ENCODE measurements around the gene MAP4K5. TPM values are rescaled to one million over a fixed set of nuclear protein-coding genes. Genes with fewer than 3 reads are reported as not detected.

Gene MAP4K5
- polyA plus RNA-seq, 1 experiment: 8.8 TPM

DNA sequence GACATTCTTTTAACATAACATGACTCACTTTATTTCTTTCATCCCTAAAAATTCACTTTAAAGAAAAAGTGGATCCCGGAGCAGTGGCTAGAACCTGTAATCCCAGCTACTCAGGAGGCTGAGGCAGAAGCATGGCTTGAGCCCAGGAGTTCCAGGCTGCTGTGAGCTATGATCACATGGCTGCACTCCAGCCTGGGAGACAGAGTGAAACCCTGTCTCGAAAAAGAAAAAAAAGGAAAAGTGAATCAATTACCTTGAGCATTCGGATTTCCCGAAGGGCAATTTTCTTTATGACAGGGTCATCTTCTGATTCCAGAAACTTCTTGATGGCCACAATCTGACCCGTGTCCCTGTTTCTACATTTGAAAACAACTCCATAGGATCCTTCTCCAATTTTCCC lies 136.9 kb downstream of the MAP4K5 start:
- DNase-seq (ENCODE audit: low read depth): no peak
- CTCF ChIA-PET: interaction anchor here (0.7 kb wide), 1 partner anchor 32 kb away, joined by 3 read pairs; no protein-coding TSS in a partner anchor
- no peaks in the 10 kb centered on the region for H3K27me3 ChIP-seq (ENCODE audit: control insufficient read depth, insufficient read depth, low read length)
- H3K4me3 ChIP-seq (ENCODE audit: low read depth, low read length): no peak overlapping the region; the same call in 1 of the 2 replicates
- POLR2A ChIA-PET: no interaction called here
- TF ChIP-seq, protein P1, sequence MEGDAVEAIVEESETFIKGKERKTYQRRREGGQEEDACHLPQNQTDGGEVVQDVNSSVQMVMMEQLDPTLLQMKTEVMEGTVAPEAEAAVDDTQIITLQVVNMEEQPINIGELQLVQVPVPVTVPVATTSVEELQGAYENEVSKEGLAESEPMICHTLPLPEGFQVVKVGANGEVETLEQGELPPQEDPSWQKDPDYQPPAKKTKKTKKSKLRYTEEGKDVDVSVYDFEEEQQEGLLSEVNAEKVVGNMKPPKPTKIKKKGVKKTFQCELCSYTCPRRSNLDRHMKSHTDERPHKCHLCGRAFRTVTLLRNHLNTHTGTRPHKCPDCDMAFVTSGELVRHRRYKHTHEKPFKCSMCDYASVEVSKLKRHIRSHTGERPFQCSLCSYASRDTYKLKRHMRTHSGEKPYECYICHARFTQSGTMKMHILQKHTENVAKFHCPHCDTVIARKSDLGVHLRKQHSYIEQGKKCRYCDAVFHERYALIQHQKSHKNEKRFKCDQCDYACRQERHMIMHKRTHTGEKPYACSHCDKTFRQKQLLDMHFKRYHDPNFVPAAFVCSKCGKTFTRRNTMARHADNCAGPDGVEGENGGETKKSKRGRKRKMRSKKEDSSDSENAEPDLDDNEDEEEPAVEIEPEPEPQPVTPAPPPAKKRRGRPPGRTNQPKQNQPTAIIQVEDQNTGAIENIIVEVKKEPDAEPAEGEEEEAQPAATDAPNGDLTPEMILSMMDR (IDR thresholded peaks at IDR 0.05; ENCODE audit: insufficient read depth, low read depth, low read length): no peak
- no peaks in the 10 kb centered on the region for H3K36me3 ChIP-seq (ENCODE audit: control insufficient read depth, insufficient read depth, low read length)

DNA sequence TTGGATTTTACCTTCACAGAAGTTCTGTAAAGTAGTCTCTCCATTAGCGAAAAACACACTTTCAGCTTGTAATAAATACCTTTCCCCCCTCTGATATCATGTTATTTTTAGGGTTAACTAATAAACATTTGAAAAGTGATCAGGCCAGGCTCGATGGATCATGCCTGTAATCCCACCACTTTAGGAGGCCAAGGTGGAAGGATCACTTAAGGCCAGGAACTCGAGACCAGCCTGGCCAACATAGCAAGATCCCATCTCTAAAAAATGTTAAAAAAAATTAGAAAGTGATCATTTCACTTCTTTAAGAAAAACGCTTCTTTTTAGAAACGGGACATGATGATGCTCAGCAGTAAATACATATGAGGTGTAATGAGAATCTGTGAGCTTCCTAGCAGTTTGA lies 137.7 kb downstream of the MAP4K5 start:
- ChIA-PET CTCF (no interaction called here), POLR2A (no interaction called here)
- Histone ChIP-seq H3K4me3 (ENCODE audit: low read depth, low read length) (no peak overlapping the region), H3K36me3 (ENCODE audit: control insufficient read depth, insufficient read depth, low read length) (no peaks in the 10 kb centered on the region), H3K27me3 (ENCODE audit: control insufficient read depth, insufficient read depth, low read length) (no peaks in the 10 kb centered on the region)
- TF ChIP-seq, protein P1 (IDR thresholded peaks at IDR 0.05; ENCODE audit: insufficient read depth, low read depth, low read length): no peak
- DNase-seq (ENCODE audit: low read depth): no peak

DNA sequence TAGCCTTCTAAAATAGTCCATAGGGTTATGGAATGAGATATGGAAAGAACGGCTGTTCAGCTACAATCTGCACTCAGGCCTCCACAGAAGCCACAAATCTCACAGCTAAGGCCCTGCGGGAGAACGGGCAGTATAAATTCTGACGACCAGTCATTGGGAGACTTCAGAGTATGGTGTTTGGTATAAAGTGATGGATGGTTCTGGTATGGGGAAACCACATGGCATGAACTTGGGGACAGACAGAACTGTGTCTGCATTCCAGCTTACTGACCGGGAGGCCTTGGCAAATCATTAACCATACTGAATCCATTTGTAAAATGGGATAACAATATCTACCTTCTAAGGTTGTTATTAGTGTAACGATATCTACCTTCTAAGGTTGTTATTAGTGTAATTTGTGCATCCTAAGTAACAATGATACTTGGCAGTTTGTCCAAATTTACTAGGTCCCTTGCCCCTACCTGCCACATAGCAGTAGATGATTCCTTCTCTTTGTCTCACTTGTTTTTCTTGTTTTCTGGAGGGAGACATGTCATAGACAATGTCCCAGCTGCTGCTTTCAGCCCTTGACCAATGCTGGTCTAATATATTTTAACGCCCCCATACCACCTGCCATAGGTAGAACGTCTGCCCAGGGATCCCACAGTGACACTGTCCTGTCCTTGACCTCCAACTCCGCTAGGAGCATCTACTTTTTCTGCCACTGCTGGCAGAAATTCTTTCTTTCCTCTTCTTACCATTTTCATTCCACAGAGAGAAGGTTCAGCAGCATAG lies 142.5 kb downstream of the MAP4K5 start:
- CTCF ChIA-PET: no interaction called here
- Histone ChIP-seq H3K4me3 (ENCODE audit: low read depth, low read length) (no peak overlapping the region), H3K27me3 (ENCODE audit: control insufficient read depth, insufficient read depth, low read length) (no peaks in the 10 kb centered on the region), H3K36me3 (ENCODE audit: control insufficient read depth, insufficient read depth, low read length) (no peaks in the 10 kb centered on the region)
- DNase-seq (ENCODE audit: low read depth): no peak
- POLR2A ChIA-PET: no interaction called here
- TF ChIP-seq, protein P1 (IDR thresholded peaks at IDR 0.05; ENCODE audit: insufficient read depth, low read depth, low read length): no peak

- no peak for DNase-seq (ENCODE audit: low read depth)
- ChIA-PET POLR2A (no interaction called here), CTCF (interaction anchor here (1.0 kb wide), 1 partner anchor 48 kb away, joined by 3 read pairs; no protein-coding TSS in a partner anchor)
- H3K27me3 ChIP-seq (ENCODE audit: control insufficient read depth, insufficient read depth, low read length): no peaks in the 10 kb centered on the region
- H3K36me3 ChIP-seq (ENCODE audit: control insufficient read depth, insufficient read depth, low read length): no peaks in the 10 kb centered on the region
- TF ChIP-seq, protein P1 (IDR thresholded peaks at IDR 0.05; ENCODE audit: insufficient read depth, low read depth, low read length): no peak
- H3K4me3 ChIP-seq (ENCODE audit: low read depth, low read length): no peak overlapping the region
Measured at GRCh38 chr14:50388256-50388931, 144.0 kb downstream of the MAP4K5 start.

DNA sequence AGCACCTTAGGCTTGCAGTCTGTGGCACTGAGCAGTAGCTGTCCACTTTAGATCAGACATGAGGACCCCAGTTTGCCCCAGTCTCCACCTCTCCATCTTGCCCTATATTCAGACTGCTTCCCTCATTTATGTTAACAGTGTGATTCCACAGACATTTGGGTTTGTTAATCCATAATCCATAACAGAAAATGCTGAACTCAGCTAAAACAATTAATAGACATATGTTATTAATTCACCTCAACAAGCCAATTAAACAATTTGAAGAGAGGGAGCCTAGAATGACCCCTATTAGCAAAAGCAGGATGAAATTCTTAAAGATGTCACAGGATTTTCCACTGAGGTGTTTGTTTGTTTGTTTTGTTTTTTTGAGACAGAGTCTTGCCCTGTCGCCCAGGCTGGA lies 144.8 kb downstream of the MAP4K5 start:
- ChIA-PET CTCF (no interaction called here), POLR2A (no interaction called here)
- H3K4me3 ChIP-seq (ENCODE audit: low read depth, low read length): no peak overlapping the region
- DNase-seq (ENCODE audit: low read depth): no peak
- TF ChIP-seq, protein P1 (IDR thresholded peaks at IDR 0.05; ENCODE audit: insufficient read depth, low read depth, low read length): no peak
- no peaks in the 10 kb centered on the region for H3K27me3 ChIP-seq (ENCODE audit: control insufficient read depth, insufficient read depth, low read length)
- H3K36me3 ChIP-seq (ENCODE audit: control insufficient read depth, insufficient read depth, low read length): no peaks in the 10 kb centered on the region

Data from BJ (cell line).